HEK293 (cell line): Measurements from ENCODE around the gene KIF11.

Experiments used
- CTCF ChIA-PET: fragments of 350-600 bp; formaldehyde crosslinking; extraction: SDS; loops from one replicate; lab custom pipeline; 2021; ENCODE audit warnings: antibody characterized with exemption; lab: Yijun Ruan, JAX
- POLR2A ChIA-PET: fragments of 300-600 bp; formaldehyde crosslinking; extraction: SDS; loops from one replicate; lab custom pipeline; 2020; ENCODE audit warnings: antibody characterized with exemption, inconsistent platforms; lab: Yijun Ruan, JAX
- H3K27ac ChIP-seq: fragments of 200-500 bp; sonication (Bioruptor generic); 2 replicates; pipeline ENCODE4 v1.5.1; 2014; ENCODE audit warnings: low read depth, low read length, control low read depth, inconsistent platforms; ENCODE audit errors: extremely low read depth
- H3K36me3 ChIP-seq, 2 experiments: fragments of 200-500 bp in 1 of 2; sonication (Bioruptor generic) in 1 of 2; 1 replicate in 1 of 2; 2 replicates in 1 of 2; pipeline ENCODE4 v1.5.1; 2014 to 2017; ENCODE audit warnings: inconsistent platforms in 2 of 2, low read length in 2 of 2; ENCODE audit not compliant: control insufficient read depth in 2 of 2, insufficient read depth in 1 of 2
- H3K4me1 ChIP-seq: fragments of 200-500 bp; sonication (Bioruptor generic); 2 replicates; pipeline ENCODE4 v1.5.1; 2014; ENCODE audit warnings: mild to moderate bottlenecking, low read length, inconsistent platforms; ENCODE audit not compliant: control insufficient read depth, insufficient read depth
- H3K4me3 ChIP-seq: 2 replicates; pipeline ENCODE4 v1.5.1; 2011; ENCODE audit warnings: low read depth, mild to moderate bottlenecking, control low read depth, low read length, moderate library complexity
- H3K9me3 ChIP-seq: fragments of 200-500 bp; sonication (Bioruptor generic); 2 replicates; pipeline ENCODE4 v1.5.1; 2014; ENCODE audit warnings: low read depth, low read length, inconsistent platforms; ENCODE audit not compliant: control insufficient read depth, insufficient read depth
- GFI1B ChIP-seq: fragments of 450-650 bp; formaldehyde crosslinking; IDR thresholded peaks from 2 replicates; pipeline ENCODE4 v1.5.1; 2016; ENCODE audit warnings: missing biosample characterization, missing genetic modification characterization
- TCF7L2 ChIP-seq: IDR thresholded peaks from 2 replicates; pipeline ENCODE4 v1.6.1; 2011; ENCODE audit warnings: low read depth, mild to moderate bottlenecking, inconsistent platforms, low read length, moderate library complexity, borderline replicate concordance
- ZNF211 ChIP-seq: fragments of 450-650 bp; formaldehyde crosslinking; IDR thresholded peaks from 2 replicates; pipeline ENCODE4 v1.5.1; 2016; ENCODE audit warnings: low read depth, missing biosample characterization, missing genetic modification characterization
- ZNF548 ChIP-seq: fragments of 450-650 bp; formaldehyde crosslinking; IDR thresholded peaks from 2 replicates; pipeline ENCODE4 v1.5.1; 2016; ENCODE audit warnings: missing biosample characterization, missing genetic modification characterization
- ZNF596 ChIP-seq: fragments of 450-650 bp; IDR thresholded peaks from 2 replicates; pipeline ENCODE4 v1.5.0; 2018; ENCODE audit warnings: missing biosample characterization, mild to moderate bottlenecking, missing genetic modification characterization, moderate library complexity
- ZNF600 ChIP-seq: fragments of 450-650 bp; formaldehyde crosslinking; IDR thresholded peaks from 2 replicates; pipeline ENCODE4 v1.5.1; 2016; ENCODE audit warnings: missing biosample characterization, missing genetic modification characterization
- ZNF664 ChIP-seq: fragments of 450-650 bp; formaldehyde crosslinking; IDR thresholded peaks from 2 replicates; pipeline ENCODE4 v1.5.1; 2016; ENCODE audit warnings: missing biosample characterization, missing genetic modification characterization
- ZNF677 ChIP-seq: fragments of 450-650 bp; IDR thresholded peaks from 2 replicates; pipeline ENCODE4 v1.5.0; 2018; ENCODE audit warnings: missing biosample characterization, mild to moderate bottlenecking, missing genetic modification characterization, moderate library complexity
- ZSCAN23 ChIP-seq: fragments of 450-650 bp; formaldehyde crosslinking; IDR thresholded peaks from 2 replicates; pipeline ENCODE4 v1.5.1; 2016; ENCODE audit warnings: missing biosample characterization, missing genetic modification characterization
- TF ChIP-seq, protein P1 (sequence below): fragments of 450-650 bp; formaldehyde crosslinking; optimal IDR thresholded peaks from 2 replicates; pipeline ENCODE3; 2016; ENCODE audit warnings: missing biosample characterization, mild to moderate bottlenecking, missing genetic modification characterization
- TF ChIP-seq, protein P2 (sequence below): fragments of 450-650 bp; formaldehyde crosslinking; IDR thresholded peaks from 2 replicates; pipeline ENCODE4 v1.5.1; 2016; ENCODE audit warnings: missing biosample characterization, missing genetic modification characterization
- TF ChIP-seq, protein P3 (sequence below): fragments of 450-650 bp; formaldehyde crosslinking; IDR thresholded peaks from 2 replicates; pipeline ENCODE4 v1.5.1; 2016; ENCODE audit warnings: missing biosample characterization, missing genetic modification characterization

KIF11 gene

DNA sequence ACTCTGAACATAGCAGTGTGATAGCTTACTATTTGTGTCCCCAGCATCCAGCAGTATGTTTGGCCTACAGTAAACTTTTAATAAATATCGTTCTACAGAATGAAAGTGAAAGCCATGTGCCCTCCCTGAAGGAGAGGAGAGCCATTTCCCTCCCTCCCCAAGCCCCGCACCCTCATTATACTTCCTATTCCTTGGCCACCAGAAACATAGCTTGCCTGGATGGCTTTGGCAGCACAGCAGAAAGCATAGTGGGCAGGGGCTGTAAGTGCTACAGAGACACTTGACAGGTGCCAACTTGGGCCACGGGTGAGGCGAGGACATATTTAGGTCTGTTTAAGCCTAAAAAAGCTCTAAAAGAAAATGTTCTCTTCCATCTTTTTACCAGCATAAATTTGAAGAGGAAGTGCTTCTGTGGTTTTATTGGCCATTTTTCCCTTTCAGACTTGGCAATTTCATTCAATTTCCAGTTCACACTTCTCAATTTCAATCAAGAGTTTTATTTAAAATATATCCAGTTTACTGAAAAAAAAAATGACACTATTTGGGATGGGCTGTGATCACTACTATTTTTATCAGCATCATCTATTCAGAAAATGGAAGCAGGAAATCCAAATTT lies 109.5 kb downstream of the KIF11 start:
- CTCF ChIA-PET, result interaction anchor here (0.6 to 0.7 kb wide), 3 partner anchors 9 to 232 kb away, joined by 3 to 4 read pairs (median 4); no protein-coding TSS in a partner anchor
- Histone ChIP-seq H3K36me3 (no peaks in the 10 kb centered on the region), H3K4me3 (no peak overlapping the region), H3K9me3 (no peaks in the 10 kb centered on the region)
- POLR2A ChIA-PET, result interaction anchor here (0.5 kb wide), 1 partner anchor 555 kb away, joined by 3 read pairs; no protein-coding TSS in a partner anchor
- TF ChIP-seq ZNF664 (no peak), ZSCAN23 (no peak), TCF7L2 (no peak), ZNF211 (tag by site-specific recombination) (no peak), ZNF548 (tag by site-specific recombination) (no peak), ZNF596 (tag by site-specific recombination) (no peak), ZNF677 (tag by site-specific recombination) (no peak), ZNF600 (tag by site-specific recombination) (no peak), GFI1B (tag by site-specific recombination) (no peak)
- TF ChIP-seq, protein P1, sequence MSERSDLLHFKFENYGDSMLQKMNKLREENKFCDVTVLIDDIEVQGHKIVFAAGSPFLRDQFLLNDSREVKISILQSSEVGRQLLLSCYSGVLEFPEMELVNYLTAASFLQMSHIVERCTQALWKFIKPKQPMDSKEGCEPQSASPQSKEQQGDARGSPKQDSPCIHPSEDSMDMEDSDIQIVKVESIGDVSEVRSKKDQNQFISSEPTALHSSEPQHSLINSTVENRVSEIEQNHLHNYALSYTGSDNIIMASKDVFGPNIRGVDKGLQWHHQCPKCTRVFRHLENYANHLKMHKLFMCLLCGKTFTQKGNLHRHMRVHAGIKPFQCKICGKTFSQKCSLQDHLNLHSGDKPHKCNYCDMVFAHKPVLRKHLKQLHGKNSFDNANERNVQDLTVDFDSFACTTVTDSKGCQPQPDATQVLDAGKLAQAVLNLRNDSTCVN (tag by site-specific recombination), result no peak
- TF ChIP-seq, protein P2, sequence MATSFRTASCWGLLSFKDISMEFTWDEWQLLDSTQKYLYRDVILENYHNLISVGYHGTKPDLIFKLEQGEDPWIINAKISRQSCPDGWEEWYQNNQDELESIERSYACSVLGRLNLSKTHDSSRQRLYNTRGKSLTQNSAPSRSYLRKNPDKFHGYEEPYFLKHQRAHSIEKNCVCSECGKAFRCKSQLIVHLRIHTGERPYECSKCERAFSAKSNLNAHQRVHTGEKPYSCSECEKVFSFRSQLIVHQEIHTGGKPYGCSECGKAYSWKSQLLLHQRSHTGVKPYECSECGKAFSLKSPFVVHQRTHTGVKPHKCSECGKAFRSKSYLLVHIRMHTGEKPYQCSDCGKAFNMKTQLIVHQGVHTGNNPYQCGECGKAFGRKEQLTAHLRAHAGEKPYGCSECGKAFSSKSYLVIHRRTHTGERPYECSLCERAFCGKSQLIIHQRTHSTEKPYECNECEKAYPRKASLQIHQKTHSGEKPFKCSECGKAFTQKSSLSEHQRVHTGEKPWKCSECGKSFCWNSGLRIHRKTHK (tag by site-specific recombination), result no peak
- TF ChIP-seq, protein P3, sequence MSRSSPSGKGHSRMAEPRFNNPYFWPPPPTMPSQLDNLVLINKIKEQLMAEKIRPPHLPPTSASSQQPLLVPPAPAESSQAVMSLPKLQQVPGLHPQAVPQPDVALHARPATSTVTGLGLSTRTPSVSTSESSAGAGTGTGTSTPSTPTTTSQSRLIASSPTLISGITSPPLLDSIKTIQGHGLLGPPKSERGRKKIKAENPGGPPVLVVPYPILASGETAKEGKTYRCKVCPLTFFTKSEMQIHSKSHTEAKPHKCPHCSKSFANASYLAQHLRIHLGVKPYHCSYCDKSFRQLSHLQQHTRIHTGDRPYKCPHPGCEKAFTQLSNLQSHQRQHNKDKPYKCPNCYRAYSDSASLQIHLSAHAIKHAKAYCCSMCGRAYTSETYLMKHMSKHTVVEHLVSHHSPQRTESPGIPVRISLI, result no peak
- TF ChIP-seq, all 188 proteins: peak for 0
- Histone ChIP-seq H3K27ac (no peak overlapping the region), H3K4me1 (no peaks in the 10 kb centered on the region)
